ENCODE measurements around the gene GPR50.
A peak's percentile ranks its signal among the peaks of the same experiment; 100 is the strongest.

The GPR50 gene

GRCh38 chrX:151176231-151176750, at the start of gene GPR50:
GPR50 (plus strand) TSS chrX:151176584; CDS start chrX:151176722, 138 bp downstream.
- DNase-seq (ENCODE audit: low read depth in 1 of 2, low spot score in 1 of 2) = no peak

GRCh38 chrX:151132531-151132930, 43.9 kb upstream of the GPR50 start:
- no peak for DNase-seq (ENCODE audit: low read depth in 1 of 2, low spot score in 1 of 2)

GRCh38 chrX:151151665-151152267, 24.6 kb upstream of the GPR50 start:
- peak in 1 of 2 donors; percentile 15 for DNase-seq (ENCODE audit: low read depth in 1 of 2, low spot score in 1 of 2)

- no peak for DNase-seq (ENCODE audit: low read depth in 1 of 2, low spot score in 1 of 2)
These were observed 23.3 kb upstream of the GPR50 start for GRCh38 chrX:151153086-151153485.

- DNase-seq (ENCODE audit: low read depth in 1 of 2, low spot score in 1 of 2) = no peak
These were observed 22.7 kb upstream of the GPR50 start for GRCh38 chrX:151153667-151154066.

GRCh38 chrX:151155234-151155633, 21.1 kb upstream of the GPR50 start:
- no peak for DNase-seq (ENCODE audit: low read depth in 1 of 2, low spot score in 1 of 2)

- DNase-seq (ENCODE audit: low read depth in 1 of 2, low spot score in 1 of 2) = no peak
These were observed 14.7 kb upstream of the GPR50 start for GRCh38 chrX:151161690-151162089.

- no peak for DNase-seq (ENCODE audit: low read depth in 1 of 2, low spot score in 1 of 2)
These were observed 8.5 kb upstream of the GPR50 start for GRCh38 chrX:151167791-151168345.

GRCh38 chrX:151169783-151170182, 6.6 kb upstream of the GPR50 start:
- DNase-seq (ENCODE audit: low read depth in 1 of 2, low spot score in 1 of 2) = no peak

- DNase-seq (ENCODE audit: low read depth in 1 of 2, low spot score in 1 of 2) = no peak
These were observed 1.7 kb upstream of the GPR50 start for GRCh38 chrX:151174581-151175282.

- DNase-seq (ENCODE audit: low read depth in 1 of 2, low spot score in 1 of 2) = no peak
These were observed 911 bp upstream of the GPR50 start for GRCh38 chrX:151175283-151176062.

- DNase-seq (ENCODE audit: low read depth in 1 of 2, low spot score in 1 of 2) = no peak
These were observed 1.0 kb downstream of the GPR50 start for GRCh38 chrX:151177141-151178027.

GRCh38 chrX:151178746-151179145, 2.4 kb downstream of the GPR50 start:
- no peak for DNase-seq (ENCODE audit: low read depth in 1 of 2, low spot score in 1 of 2)

- DNase-seq (ENCODE audit: low read depth in 1 of 2, low spot score in 1 of 2) = no peak
These were observed 4.0 kb downstream of the GPR50 start for GRCh38 chrX:151180400-151180799.

- no peak for DNase-seq (ENCODE audit: low read depth in 1 of 2, low spot score in 1 of 2)
These were observed 4.7 kb downstream of the GPR50 start for GRCh38 chrX:151181088-151181487.

- no peak for DNase-seq (ENCODE audit: low read depth in 1 of 2, low spot score in 1 of 2)
These were observed 6.9 kb downstream of the GPR50 start for GRCh38 chrX:151183233-151183753.

- DNase-seq (ENCODE audit: low read depth in 1 of 2, low spot score in 1 of 2) = no peak
These were observed 7.7 kb downstream of the GPR50 start for GRCh38 chrX:151183912-151184565.

GRCh38 chrX:151184705-151185104, 8.3 kb downstream of the GPR50 start:
- no peak for DNase-seq (ENCODE audit: low read depth in 1 of 2, low spot score in 1 of 2)

- DNase-seq (ENCODE audit: low read depth in 1 of 2, low spot score in 1 of 2) = no peak
These were observed 30.5 kb downstream of the GPR50 start for GRCh38 chrX:151206871-151207270.

- no peak for DNase-seq (ENCODE audit: low read depth in 1 of 2, low spot score in 1 of 2)
These were observed 49.5 kb downstream of the GPR50 start for GRCh38 chrX:151225843-151226242.

Data from activated T-helper 1 cell treated with anti-CD3 and anti-CD28 coated beads, Interleukin-2, amount 50 U/mL, for 16 hours (primary cell).